ENCODE results near the gene ZBED4.

- TF ChIP-seq CTCF (conservative IDR thresholded peaks at IDR 0.05; ENCODE audit: low read depth in 2 of 2): no peak
- no peak for TF ChIP-seq REST (IDR thresholded peaks at IDR 0.05; ENCODE audit: unreplicated experiment)
- TF ChIP-seq POLR2AphosphoS5 (IDR thresholded peaks at IDR 0.05; ENCODE audit: low read depth): no peak
- no peak for TF ChIP-seq JUNB (IDR thresholded peaks at IDR 0.05; ENCODE audit: unreplicated experiment)
- no peak for TF ChIP-seq EZH2phosphoT487 (IDR thresholded peaks at IDR 0.05; ENCODE audit: unreplicated experiment)
- no peak for TF ChIP-seq EZH2 (IDR thresholded peaks at IDR 0.05; ENCODE audit: low read depth, unreplicated experiment)
- TF ChIP-seq ZNF114 (CRISPR knock-in tag; IDR thresholded peaks at IDR 0.05): no peak
- TF ChIP-seq NANOG (IDR thresholded peaks at IDR 0.05; ENCODE audit: borderline replicate concordance): no peak
- TF ChIP-seq ETS1 (IDR thresholded peaks at IDR 0.05): no peak
- TF ChIP-seq CREB1 (CRISPR knock-in tag; IDR thresholded peaks at IDR 0.05; ENCODE audit: low read depth): no peak
Measured at GRCh38 chr22:49856766-49857618, 3.3 kb downstream of the ZBED4 start.
